SK-N-SH treated with all-trans-retinoic acid at 6 μM for 48 hours (cell line): ENCODE measurements around the gene ITGA3.

Experiments
- ATAC-seq: fragments of 200-7000 bp; cut with Tn5 transposase; 3 replicates; pipeline ENCODE4 v1.9.1; 2020; ENCODE audit warnings: mild to moderate bottlenecking, moderate library complexity
- ARNTL ChIP-seq: fragments of 450-650 bp; formaldehyde crosslinking; IDR thresholded peaks from 2 replicates; pipeline ENCODE4 v1.5.0; 2020; ENCODE audit warnings: low read depth, mild to moderate bottlenecking, moderate library complexity, borderline replicate concordance
- CSDC2 ChIP-seq: fragments of 250-450 bp; sonication (Bioruptor Pico); IDR thresholded peaks from 2 replicates; pipeline ENCODE4 v1.5.0; 2020; ENCODE audit warnings: mild to moderate bottlenecking, moderate library complexity
- ESRRG ChIP-seq: fragments of 250-450 bp; sonication (Bioruptor Pico); IDR thresholded peaks from 2 replicates; pipeline ENCODE4 v1.6.1; 2021; ENCODE audit warnings: mild to moderate bottlenecking
- GLIS3 ChIP-seq: fragments of 250-450 bp; sonication (Bioruptor Pico); IDR thresholded peaks from 2 replicates; pipeline ENCODE4 v1.5.0; 2020; ENCODE audit warnings: mild to moderate bottlenecking, moderate library complexity
- ISL1 ChIP-seq: fragments of 250-450 bp; sonication (Bioruptor Pico); IDR thresholded peaks from 2 replicates; pipeline ENCODE4 v2.1.2; 2022; ENCODE audit warnings: mild to moderate bottlenecking, moderate library complexity
- PPARA ChIP-seq: fragments of 250-450 bp; sonication (Bioruptor Pico); IDR thresholded peaks from 2 replicates; pipeline ENCODE4 v1.5.0; 2020; ENCODE audit warnings: mild to moderate bottlenecking, borderline replicate concordance
- RARB ChIP-seq: fragments of 250-450 bp; sonication (Bioruptor Pico); IDR thresholded peaks from 2 replicates; pipeline ENCODE4 v1.8.0; 2021; ENCODE audit warnings: mild to moderate bottlenecking, moderate library complexity
- SNAI2 ChIP-seq: fragments of 250-450 bp; sonication (Bioruptor Pico); IDR thresholded peaks from 2 replicates; pipeline ENCODE4 v1.5.0; 2020; ENCODE audit warnings: mild to moderate bottlenecking, moderate library complexity
- TCF4 ChIP-seq: fragments of 250-450 bp; sonication (Bioruptor Pico); IDR thresholded peaks from 2 replicates; pipeline ENCODE4 v1.8.0; 2021; ENCODE audit warnings: mild to moderate bottlenecking, moderate library complexity, borderline replicate concordance
- TOX ChIP-seq: fragments of 250-450 bp; sonication (Bioruptor Pico); IDR thresholded peaks from 2 replicates; pipeline ENCODE4 v1.8.0; 2021; ENCODE audit warnings: mild to moderate bottlenecking, moderate library complexity, borderline replicate concordance
- ZC3H10 ChIP-seq: fragments of 250-450 bp; sonication (Bioruptor Pico); IDR thresholded peaks from 2 replicates; pipeline ENCODE4 v1.5.1; 2021; ENCODE audit warnings: mild to moderate bottlenecking, moderate library complexity
- ZFP3 ChIP-seq: fragments of 250-450 bp; sonication (Bioruptor Pico); IDR thresholded peaks from 2 replicates; pipeline ENCODE4 v1.5.0; 2020; ENCODE audit warnings: mild to moderate bottlenecking, moderate library complexity
- ZFP30 ChIP-seq: fragments of 450-650 bp; formaldehyde crosslinking; IDR thresholded peaks from 2 replicates; pipeline ENCODE4 v1.5.0; 2022; ENCODE audit warnings: mild to moderate bottlenecking, moderate library complexity
- ZNF565 ChIP-seq: fragments of 450-650 bp; formaldehyde crosslinking; conservative IDR thresholded peaks from 2 replicates; pipeline ENCODE4 v1.5.0; 2020; ENCODE audit warnings: low read depth, mild to moderate bottlenecking, moderate library complexity
- ZNF70 ChIP-seq: fragments of 450-650 bp; formaldehyde crosslinking; IDR thresholded peaks from 2 replicates; pipeline ENCODE4 v1.5.0; 2020; ENCODE audit warnings: mild to moderate bottlenecking, moderate library complexity
- ZNF8 ChIP-seq: fragments of 450-650 bp; formaldehyde crosslinking; IDR thresholded peaks from 2 replicates; pipeline ENCODE4 v1.5.0; 2020; ENCODE audit warnings: mild to moderate bottlenecking, moderate library complexity
- TF ChIP-seq, protein P1 (sequence below): fragments of 250-450 bp; sonication (Bioruptor Pico); IDR thresholded peaks from 2 replicates; pipeline ENCODE4 v1.8.0; 2021; ENCODE audit warnings: low read depth, mild to moderate bottlenecking, moderate library complexity, borderline replicate concordance
- TF ChIP-seq, protein P2 (sequence below): fragments of 250-450 bp; sonication (Bioruptor Pico); IDR thresholded peaks from 2 replicates; pipeline ENCODE4 v1.5.1; 2021; ENCODE audit warnings: mild to moderate bottlenecking, moderate library complexity
- TF ChIP-seq, protein P3 (sequence below): fragments of 250-450 bp; sonication (Bioruptor Pico); IDR thresholded peaks from 2 replicates; pipeline ENCODE4 v1.5.1; 2020; ENCODE audit warnings: low read depth, mild to moderate bottlenecking, moderate library complexity
- TF ChIP-seq, protein P4 (sequence below): fragments of 250-450 bp; sonication (Bioruptor Pico); IDR thresholded peaks from 2 replicates; pipeline ENCODE4 v1.8.0; 2020; ENCODE audit warnings: mild to moderate bottlenecking, moderate library complexity, borderline replicate concordance
- TF ChIP-seq, protein P5 (sequence below): fragments of 250-450 bp; sonication (Bioruptor Pico); IDR thresholded peaks from 2 replicates; pipeline ENCODE4 v1.5.0; 2020; ENCODE audit warnings: mild to moderate bottlenecking, moderate library complexity

ITGA3 gene

DNA sequence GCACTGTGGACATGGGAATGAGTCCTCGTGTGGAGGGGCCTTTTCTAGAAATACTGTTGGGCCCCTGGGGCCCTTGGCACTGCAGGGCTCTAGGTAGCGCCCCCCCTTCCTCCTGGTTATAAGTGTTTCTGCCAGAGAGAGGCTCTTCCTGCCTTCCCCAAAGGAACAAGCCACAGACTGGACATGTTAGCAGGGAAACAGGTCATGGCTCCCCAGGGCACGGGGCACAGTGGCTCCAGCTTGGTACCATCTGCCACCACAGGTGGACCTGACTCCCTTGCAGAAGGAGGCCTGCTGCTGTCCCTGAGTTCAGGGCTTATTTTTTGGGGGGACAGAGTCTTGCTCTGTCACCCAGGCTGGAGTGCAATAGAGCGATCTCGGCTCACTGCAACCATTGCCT lies 48.0 kb downstream of the ITGA3 start (continued):
- TF ChIP-seq, protein P1, sequence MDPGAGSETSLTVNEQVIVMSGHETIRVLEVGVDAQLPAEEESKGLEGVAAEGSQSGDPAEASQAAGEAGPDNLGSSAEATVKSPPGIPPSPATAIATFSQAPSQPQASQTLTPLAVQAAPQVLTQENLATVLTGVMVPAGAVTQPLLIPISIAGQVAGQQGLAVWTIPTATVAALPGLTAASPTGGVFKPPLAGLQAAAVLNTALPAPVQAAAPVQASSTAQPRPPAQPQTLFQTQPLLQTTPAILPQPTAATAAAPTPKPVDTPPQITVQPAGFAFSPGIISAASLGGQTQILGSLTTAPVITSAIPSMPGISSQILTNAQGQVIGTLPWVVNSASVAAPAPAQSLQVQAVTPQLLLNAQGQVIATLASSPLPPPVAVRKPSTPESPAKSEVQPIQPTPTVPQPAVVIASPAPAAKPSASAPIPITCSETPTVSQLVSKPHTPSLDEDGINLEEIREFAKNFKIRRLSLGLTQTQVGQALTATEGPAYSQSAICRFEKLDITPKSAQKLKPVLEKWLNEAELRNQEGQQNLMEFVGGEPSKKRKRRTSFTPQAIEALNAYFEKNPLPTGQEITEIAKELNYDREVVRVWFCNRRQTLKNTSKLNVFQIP (CRISPR knock-in tag) = no peak

DNA sequence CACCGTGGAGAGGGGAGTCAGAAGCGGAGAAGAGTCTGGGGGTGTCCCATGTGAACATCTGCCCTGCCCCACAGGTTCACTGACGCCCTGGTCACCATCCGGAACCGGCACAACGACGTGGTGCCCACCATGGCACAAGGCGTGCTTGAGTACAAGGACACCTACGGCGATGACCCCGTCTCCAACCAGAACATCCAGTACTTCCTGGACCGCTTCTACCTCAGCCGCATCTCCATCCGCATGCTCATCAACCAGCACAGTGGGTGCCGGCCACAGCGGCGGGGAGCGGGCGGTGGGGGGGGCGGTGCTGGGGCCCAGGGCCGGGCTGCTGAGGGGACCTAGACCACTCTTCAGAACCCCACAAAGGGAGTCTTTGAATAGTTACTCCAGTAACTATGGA lies 49.9 kb downstream of the ITGA3 start:
- no peak for ATAC-seq
- TF ChIP-seq ZC3H10 (CRISPR knock-in tag) (no peak), RARB (CRISPR knock-in tag) (no peak), ZNF565 (CRISPR knock-in tag) (no peak), ARNTL (no peak), ZFP3 (CRISPR knock-in tag) (no peak), ZFP30 (CRISPR knock-in tag) (no peak), PPARA (CRISPR knock-in tag) (no peak), TOX (no peak), SNAI2 (CRISPR knock-in tag) (no peak), GLIS3 (no peak), ZNF8 (CRISPR knock-in tag) (no peak), CSDC2 (CRISPR knock-in tag) (no peak)
- TF ChIP-seq, protein P2, sequence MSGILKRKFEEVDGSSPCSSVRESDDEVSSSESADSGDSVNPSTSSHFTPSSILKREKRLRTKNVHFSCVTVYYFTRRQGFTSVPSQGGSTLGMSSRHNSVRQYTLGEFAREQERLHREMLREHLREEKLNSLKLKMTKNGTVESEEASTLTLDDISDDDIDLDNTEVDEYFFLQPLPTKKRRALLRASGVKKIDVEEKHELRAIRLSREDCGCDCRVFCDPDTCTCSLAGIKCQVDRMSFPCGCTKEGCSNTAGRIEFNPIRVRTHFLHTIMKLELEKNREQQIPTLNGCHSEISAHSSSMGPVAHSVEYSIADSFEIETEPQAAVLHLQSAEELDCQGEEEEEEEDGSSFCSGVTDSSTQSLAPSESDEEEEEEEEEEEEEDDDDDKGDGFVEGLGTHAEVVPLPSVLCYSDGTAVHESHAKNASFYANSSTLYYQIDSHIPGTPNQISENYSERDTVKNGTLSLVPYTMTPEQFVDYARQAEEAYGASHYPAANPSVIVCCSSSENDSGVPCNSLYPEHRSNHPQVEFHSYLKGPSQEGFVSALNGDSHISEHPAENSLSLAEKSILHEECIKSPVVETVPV (CRISPR knock-in tag) = no peak
- TF ChIP-seq, protein P3, sequence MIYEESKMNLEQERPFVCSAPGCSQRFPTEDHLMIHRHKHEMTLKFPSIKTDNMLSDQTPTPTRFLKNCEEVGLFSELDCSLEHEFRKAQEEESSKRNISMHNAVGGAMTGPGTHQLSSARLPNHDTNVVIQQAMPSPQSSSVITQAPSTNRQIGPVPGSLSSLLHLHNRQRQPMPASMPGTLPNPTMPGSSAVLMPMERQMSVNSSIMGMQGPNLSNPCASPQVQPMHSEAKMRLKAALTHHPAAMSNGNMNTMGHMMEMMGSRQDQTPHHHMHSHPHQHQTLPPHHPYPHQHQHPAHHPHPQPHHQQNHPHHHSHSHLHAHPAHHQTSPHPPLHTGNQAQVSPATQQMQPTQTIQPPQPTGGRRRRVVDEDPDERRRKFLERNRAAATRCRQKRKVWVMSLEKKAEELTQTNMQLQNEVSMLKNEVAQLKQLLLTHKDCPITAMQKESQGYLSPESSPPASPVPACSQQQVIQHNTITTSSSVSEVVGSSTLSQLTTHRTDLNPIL (CRISPR knock-in tag) = no peak
- TF ChIP-seq, protein P4, sequence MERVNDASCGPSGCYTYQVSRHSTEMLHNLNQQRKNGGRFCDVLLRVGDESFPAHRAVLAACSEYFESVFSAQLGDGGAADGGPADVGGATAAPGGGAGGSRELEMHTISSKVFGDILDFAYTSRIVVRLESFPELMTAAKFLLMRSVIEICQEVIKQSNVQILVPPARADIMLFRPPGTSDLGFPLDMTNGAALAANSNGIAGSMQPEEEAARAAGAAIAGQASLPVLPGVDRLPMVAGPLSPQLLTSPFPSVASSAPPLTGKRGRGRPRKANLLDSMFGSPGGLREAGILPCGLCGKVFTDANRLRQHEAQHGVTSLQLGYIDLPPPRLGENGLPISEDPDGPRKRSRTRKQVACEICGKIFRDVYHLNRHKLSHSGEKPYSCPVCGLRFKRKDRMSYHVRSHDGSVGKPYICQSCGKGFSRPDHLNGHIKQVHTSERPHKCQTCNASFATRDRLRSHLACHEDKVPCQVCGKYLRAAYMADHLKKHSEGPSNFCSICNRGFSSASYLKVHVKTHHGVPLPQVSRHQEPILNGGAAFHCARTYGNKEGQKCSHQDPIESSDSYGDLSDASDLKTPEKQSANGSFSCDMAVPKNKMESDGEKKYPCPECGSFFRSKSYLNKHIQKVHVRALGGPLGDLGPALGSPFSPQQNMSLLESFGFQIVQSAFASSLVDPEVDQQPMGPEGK (CRISPR knock-in tag) = no peak
- TF ChIP-seq, protein P5, sequence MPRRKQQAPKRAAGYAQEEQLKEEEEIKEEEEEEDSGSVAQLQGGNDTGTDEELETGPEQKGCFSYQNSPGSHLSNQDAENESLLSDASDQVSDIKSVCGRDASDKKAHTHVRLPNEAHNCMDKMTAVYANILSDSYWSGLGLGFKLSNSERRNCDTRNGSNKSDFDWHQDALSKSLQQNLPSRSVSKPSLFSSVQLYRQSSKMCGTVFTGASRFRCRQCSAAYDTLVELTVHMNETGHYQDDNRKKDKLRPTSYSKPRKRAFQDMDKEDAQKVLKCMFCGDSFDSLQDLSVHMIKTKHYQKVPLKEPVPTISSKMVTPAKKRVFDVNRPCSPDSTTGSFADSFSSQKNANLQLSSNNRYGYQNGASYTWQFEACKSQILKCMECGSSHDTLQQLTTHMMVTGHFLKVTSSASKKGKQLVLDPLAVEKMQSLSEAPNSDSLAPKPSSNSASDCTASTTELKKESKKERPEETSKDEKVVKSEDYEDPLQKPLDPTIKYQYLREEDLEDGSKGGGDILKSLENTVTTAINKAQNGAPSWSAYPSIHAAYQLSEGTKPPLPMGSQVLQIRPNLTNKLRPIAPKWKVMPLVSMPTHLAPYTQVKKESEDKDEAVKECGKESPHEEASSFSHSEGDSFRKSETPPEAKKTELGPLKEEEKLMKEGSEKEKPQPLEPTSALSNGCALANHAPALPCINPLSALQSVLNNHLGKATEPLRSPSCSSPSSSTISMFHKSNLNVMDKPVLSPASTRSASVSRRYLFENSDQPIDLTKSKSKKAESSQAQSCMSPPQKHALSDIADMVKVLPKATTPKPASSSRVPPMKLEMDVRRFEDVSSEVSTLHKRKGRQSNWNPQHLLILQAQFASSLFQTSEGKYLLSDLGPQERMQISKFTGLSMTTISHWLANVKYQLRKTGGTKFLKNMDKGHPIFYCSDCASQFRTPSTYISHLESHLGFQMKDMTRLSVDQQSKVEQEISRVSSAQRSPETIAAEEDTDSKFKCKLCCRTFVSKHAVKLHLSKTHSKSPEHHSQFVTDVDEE (CRISPR knock-in tag) = no peak

DNA sequence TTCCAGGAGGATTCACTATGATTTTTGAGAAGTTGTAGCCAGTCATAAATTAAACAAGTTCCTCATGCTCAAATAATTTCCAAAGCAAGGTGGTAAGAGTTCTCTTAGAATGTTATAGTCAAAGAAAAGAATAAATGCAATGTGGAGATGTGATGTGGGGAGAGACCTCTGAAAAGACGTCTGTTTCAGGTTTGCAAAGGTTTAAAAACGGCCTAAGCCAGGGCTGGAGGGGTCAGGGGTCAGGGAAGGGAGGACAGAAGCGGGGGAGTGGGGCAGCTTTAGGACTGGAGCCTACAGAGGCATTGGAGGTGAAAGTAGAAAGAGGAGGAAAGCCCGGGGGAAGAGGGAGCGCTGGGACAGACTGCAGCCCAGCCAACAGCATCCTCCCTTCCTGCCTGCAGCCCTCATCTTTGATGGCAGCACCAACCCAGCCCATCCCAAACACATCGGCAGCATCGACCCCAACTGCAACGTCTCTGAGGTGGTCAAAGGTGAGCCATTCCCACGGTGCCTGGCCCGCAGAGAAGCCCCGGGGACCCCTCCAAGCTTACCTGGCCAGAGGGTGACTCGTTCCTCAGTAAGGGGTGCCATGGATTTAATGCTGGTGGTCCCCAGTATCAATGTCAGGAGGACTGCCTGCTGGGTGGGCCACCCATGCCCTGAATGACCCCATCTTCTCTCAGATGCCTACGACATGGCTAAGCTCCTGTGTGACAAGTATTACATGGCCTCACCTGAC lies 50.7 kb downstream of the ITGA3 start:
- TF ChIP-seq ZNF70 (CRISPR knock-in tag) (no peak), ZFP3 (CRISPR knock-in tag) (no peak), TCF4 (no peak), ZNF8 (CRISPR knock-in tag) (no peak), ESRRG (CRISPR knock-in tag) (no peak), ZFP30 (CRISPR knock-in tag) (no peak), GLIS3 (no peak), TOX (no peak), ISL1 (CRISPR knock-in tag) (no peak), ZNF565 (CRISPR knock-in tag) (no peak)
- TF ChIP-seq, protein P4 (CRISPR knock-in tag) = no peak
- TF ChIP-seq, protein P3 (CRISPR knock-in tag) = no peak
- TF ChIP-seq, protein P1 (CRISPR knock-in tag) = no peak

More for the DNA sequence above, 50.7 kb downstream of the ITGA3 start:
- ATAC-seq = no peak
